ENCODE results near the gene TBC1D2B.
"Not testable (repeated sequence)": the region's sequence is repeated elsewhere in the genome, so short reads cannot be mapped to it uniquely, and the experiment has no call there.

- not testable (repeated sequence) for TF ChIP-seq CTCF (conservative IDR thresholded peaks at IDR 0.05); ZFX (IDR thresholded peaks at IDR 0.05)
These were observed 98.4 kb downstream of the TBC1D2B start for GRCh38 chr15:77979157-77979556.
